Osteoblast (primary cell): ENCODE data around the gene GBP7. TPM values are rescaled to one million over a fixed set of nuclear protein-coding genes. Genes with fewer than 3 reads are reported as not detected.
"Not testable (repeated sequence)": the region's sequence is repeated elsewhere in the genome, so short reads cannot be mapped to it uniquely, and the experiment has no call there.

Experiments
- DNase-seq: peaks from one replicate; pipeline ENCODE4 v3.0.0; 2011; ENCODE audit warnings: low spot score, mixed read lengths; ENCODE audit not compliant: insufficient read length; ENCODE audit errors: missing footprints
- H2AFZ ChIP-seq: 2 replicates; pipeline ENCODE4 v1.6.0; 2011; ENCODE audit warnings: mild to moderate bottlenecking, low read length
- H3K27ac ChIP-seq: 2 replicates; pipeline ENCODE4 v1.5.1; 2011; ENCODE audit warnings: mild to moderate bottlenecking, low read depth, low read length, moderate library complexity
- H3K27me3 ChIP-seq: 2 replicates; pipeline ENCODE4 v1.6.0; 2012; ENCODE audit warnings: mild to moderate bottlenecking, control low read depth, inconsistent platforms, low read length, moderate library complexity; ENCODE audit not compliant: insufficient read depth
- H3K36me3 ChIP-seq: 2 replicates; pipeline ENCODE4 v1.5.1; 2011; ENCODE audit warnings: mild to moderate bottlenecking, low read length, control low read depth, moderate library complexity; ENCODE audit not compliant: insufficient read depth
- H3K4me1 ChIP-seq: 2 replicates; pipeline ENCODE4 v1.5.1; 2011; ENCODE audit warnings: mild to moderate bottlenecking, low read length, control low read depth, moderate library complexity; ENCODE audit not compliant: insufficient read depth
- H3K4me2 ChIP-seq: 2 replicates; pipeline ENCODE4 v1.6.0; 2011; ENCODE audit warnings: mild to moderate bottlenecking, low read length; ENCODE audit not compliant: insufficient read depth
- H3K4me3 ChIP-seq: fragments of 200-600 bp; sonication (generic); 3 replicates; pipeline ENCODE4 v1.5.1; 2012; ENCODE audit warnings: mild to moderate bottlenecking, low read length, inconsistent platforms; ENCODE audit not compliant: insufficient read depth
- H3K79me2 ChIP-seq: 2 replicates; pipeline ENCODE4 v1.6.0; 2012; ENCODE audit warnings: mild to moderate bottlenecking, low read length, control low read depth, inconsistent platforms; ENCODE audit not compliant: insufficient read depth
- H3K9me3 ChIP-seq: 2 replicates; pipeline ENCODE4 v1.5.1; 2011; ENCODE audit warnings: low read depth, low read length, control low read depth
- H4K20me1 ChIP-seq: 2 replicates; pipeline ENCODE4 v1.6.0; 2012; ENCODE audit warnings: mild to moderate bottlenecking, low read length, control low read depth; ENCODE audit not compliant: insufficient read depth
- total RNA-seq: library from RNA; depleted of rRNA; stranded (reverse); fragments of >200 nt; gene quantifications from 2 replicates; pipeline ENCODE4 v1.2.3, GENCODE V29; 2012
- TF ChIP-seq, protein P1 (sequence below): IDR thresholded peaks from 2 replicates; pipeline ENCODE4 v1.5.1; 2011; ENCODE audit warnings: mild to moderate bottlenecking, low read depth, low read length, moderate library complexity; ENCODE audit errors: extremely low read depth

GBP7 gene, protein sequence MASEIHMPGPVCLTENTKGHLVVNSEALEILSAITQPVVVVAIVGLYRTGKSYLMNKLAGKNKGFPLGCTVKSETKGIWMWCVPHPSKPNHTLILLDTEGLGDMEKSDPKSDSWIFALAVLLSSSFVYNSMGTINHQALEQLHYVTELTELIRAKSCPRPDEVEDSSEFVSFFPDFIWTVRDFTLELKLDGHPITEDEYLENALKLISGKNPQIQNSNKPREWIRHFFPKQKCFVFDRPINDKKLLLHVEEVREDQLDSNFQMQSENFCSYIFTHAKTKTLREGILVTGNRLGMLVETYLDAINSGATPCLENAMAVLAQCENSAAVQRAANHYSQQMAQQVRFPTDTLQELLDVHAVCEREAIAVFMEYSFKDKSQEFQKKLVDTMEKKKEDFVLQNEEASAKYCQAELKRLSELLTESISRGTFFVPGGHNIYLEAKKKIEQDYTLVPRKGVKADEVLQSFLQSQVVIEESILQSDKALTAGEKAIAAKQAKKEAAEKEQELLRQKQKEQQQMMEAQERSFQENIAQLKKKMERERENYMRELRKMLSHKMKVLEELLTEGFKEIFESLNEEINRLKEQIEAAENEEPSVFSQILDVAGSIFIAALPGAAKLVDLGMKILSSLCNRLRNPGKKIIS
- total RNA-seq = not detected in 2 replicates

DNA sequence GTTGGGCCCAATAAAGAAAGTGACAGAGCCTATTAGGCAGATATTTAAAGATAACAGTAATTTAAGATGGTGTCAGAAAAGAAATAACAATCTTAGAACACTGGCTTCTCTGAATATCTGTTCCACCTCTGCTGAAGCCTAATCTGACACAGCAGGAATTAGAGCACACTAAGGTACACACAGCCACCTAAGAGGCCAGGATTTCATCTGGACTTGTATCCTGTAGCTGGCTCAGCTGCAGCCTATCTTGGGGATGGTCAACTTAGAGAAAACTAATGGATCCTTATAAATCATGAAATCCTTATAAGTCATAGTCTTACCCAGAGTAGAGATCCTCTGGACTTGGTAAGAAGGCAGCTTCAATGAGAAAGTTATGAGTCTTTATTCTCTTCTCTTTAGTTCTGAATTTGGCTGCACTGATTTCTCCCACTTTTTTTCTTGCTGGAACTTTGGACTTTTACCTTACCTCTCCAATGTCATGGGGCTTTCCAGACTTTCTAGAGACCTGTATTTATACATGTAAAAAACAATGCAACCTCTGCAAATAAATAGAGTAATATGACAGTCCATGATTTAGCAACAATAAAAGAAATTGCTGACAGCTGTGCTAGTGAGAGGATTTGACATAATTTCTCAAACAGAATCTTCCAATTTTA, at the start of gene GBP7:
GBP7 (minus strand) TSS at position 403 of the 656 bp plus-strand sequence. CDS start 4,068 bp downstream, outside the sequence.
- H3K4me2 ChIP-seq = no peak within 1 kb of the TSS
- TF ChIP-seq, protein P1, sequence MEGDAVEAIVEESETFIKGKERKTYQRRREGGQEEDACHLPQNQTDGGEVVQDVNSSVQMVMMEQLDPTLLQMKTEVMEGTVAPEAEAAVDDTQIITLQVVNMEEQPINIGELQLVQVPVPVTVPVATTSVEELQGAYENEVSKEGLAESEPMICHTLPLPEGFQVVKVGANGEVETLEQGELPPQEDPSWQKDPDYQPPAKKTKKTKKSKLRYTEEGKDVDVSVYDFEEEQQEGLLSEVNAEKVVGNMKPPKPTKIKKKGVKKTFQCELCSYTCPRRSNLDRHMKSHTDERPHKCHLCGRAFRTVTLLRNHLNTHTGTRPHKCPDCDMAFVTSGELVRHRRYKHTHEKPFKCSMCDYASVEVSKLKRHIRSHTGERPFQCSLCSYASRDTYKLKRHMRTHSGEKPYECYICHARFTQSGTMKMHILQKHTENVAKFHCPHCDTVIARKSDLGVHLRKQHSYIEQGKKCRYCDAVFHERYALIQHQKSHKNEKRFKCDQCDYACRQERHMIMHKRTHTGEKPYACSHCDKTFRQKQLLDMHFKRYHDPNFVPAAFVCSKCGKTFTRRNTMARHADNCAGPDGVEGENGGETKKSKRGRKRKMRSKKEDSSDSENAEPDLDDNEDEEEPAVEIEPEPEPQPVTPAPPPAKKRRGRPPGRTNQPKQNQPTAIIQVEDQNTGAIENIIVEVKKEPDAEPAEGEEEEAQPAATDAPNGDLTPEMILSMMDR = no peak
- no peak for DNase-seq
- no peaks in the 10 kb centered on the region for H3K27me3 ChIP-seq
- H3K36me3 ChIP-seq = no peaks in the 10 kb centered on the region
- H3K9me3 ChIP-seq = no peaks in the 10 kb centered on the region
- H3K79me2 ChIP-seq = no peaks in the 10 kb centered on the region
- no peaks in the 10 kb centered on the region for H3K4me1 ChIP-seq
- H3K4me3 ChIP-seq = no peak within 1 kb of the TSS
- no peaks in the 10 kb centered on the region for H4K20me1 ChIP-seq
- H2AFZ ChIP-seq = peak within 1 kb of the TSS; percentile 35
- H3K27ac ChIP-seq = no peak within 1 kb of the TSS

DNA sequence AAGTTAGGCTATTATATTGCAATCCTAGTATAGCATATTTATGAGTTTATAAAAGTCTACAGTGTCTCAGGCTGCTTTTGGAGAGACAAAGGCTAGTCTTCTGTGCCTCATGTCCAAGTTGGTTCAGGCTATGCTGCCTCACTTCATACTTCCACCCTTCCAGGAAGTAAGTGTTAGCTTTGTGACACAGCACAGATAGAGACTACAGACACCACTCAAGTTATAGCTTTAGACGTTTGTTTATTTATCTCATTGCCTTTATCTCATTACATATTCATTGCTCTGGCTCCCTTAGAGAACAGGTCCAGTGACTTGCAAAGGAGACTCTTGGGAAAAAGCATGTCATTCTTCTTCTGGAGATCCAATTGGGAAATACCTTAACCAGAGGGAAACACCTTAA, 45.5 kb upstream of the GBP7 start:
- Histone ChIP-seq H4K20me1 (no peaks in the 10 kb centered on the region), H3K27ac (no peak overlapping the region), H3K9me3 (no peaks in the 10 kb centered on the region), H3K27me3 (no peaks in the 10 kb centered on the region), H3K4me3 (no peak overlapping the region), H3K36me3 (no peaks in the 10 kb centered on the region), H3K4me1 (no peaks in the 10 kb centered on the region), H3K4me2 (no peak overlapping the region), H2AFZ (no peak overlapping the region), H3K79me2 (no peaks in the 10 kb centered on the region)
- TF ChIP-seq, protein P1 = no peak
- no peak for DNase-seq

DNA sequence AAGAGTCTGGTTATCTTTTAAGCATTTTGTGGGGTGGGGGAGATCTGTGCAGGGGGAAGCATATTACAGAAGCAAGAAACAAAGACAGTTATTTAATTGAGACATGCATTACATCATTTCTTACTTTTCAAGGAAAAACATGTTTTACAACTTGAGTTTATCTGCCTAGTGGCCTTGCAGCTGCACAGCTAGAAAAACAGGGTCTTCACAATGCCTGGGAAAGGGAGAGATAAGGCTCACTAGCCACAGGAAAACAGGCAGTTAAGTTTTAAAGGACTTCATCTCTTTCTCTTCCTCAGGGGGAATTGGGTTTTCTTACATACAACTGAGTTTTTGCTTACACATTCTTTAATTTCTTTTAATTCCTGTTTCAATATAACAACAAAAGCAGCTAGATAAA, 44.0 kb upstream of the GBP7 start:
- not testable (repeated sequence) for H2AFZ ChIP-seq, H3K4me1 ChIP-seq, H3K79me2 ChIP-seq, H3K27ac ChIP-seq, DNase-seq, H3K4me3 ChIP-seq, H3K4me2 ChIP-seq, H3K36me3 ChIP-seq, H3K27me3 ChIP-seq, H4K20me1 ChIP-seq, H3K9me3 ChIP-seq

DNA sequence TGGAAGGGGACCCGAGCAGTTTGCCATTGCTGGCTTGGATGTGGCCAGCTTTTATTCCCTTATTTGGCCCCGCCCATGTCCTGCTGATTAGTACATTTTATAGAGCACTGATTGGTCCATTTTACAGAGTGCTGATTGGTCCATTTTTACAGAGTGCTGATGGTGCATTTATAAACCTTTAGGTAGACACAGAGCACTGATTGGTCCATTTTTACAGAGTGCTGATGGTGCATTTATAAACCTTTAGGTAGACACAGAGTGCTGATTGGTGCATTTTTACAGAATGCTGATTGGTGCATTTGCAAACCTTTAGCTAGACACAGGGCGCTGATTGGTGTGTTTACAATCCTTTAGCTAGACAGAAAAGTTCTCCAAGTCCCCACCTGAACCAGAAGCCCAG, 43.1 kb upstream of the GBP7 start:
- H3K27ac ChIP-seq, H3K4me1 ChIP-seq, H3K36me3 ChIP-seq, H2AFZ ChIP-seq, H4K20me1 ChIP-seq, DNase-seq, H3K9me3 ChIP-seq, H3K79me2 ChIP-seq, H3K27me3 ChIP-seq, H3K4me3 ChIP-seq, H3K4me2 ChIP-seq: not testable (repeated sequence)
